Heart left ventricle (tissue), 16 donors: Measurements from ENCODE around the gene DSCAML1. TPM values are rescaled to one million over a fixed set of nuclear protein-coding genes. Genes with fewer than 3 reads are reported as not detected.

ENCODE experiments used
- ATAC-seq, 4 donors: fragments of 200-7000 bp; cut with Tn5 transposase; one replicate each; pipeline ENCODE4 v1.9.1; 2020 to 2022; ENCODE audit warnings: moderate library complexity in 4 of 4, mild to moderate bottlenecking in 3 of 4, moderate number of reproducible peaks in 1 of 4
- DNase-seq, 5 donors: peaks; one replicate each; pipeline ENCODE4 v3.0.0-alpha.2; 2020
- H3K27ac ChIP-seq, 12 donors: fragments of 200-600 bp; sonication (generic) in 4 of 12; one replicate each; pipeline versions ENCODE4 v1.5.0 to v1.8.0; 2016 to 2022; ENCODE audit warnings: mild to moderate bottlenecking in 2 of 12
- H3K27me3 ChIP-seq, 9 donors: fragments of 200-600 bp; sonication (generic) in 2 of 9; one replicate each; pipeline versions ENCODE4 v1.5.1 to v1.8.0; 2016 to 2022; ENCODE audit warnings: mild to moderate bottlenecking in 3 of 9
- H3K36me3 ChIP-seq, 9 donors: fragments of 200-600 bp; sonication (generic) in 2 of 9; one replicate each; pipeline versions ENCODE4 v1.5.0 to v1.8.0; 2018 to 2022; ENCODE audit warnings: mild to moderate bottlenecking in 2 of 9
- H3K4me1 ChIP-seq, 12 donors: fragments of 200-600 bp; sonication (generic) in 4 of 12; one replicate each; pipeline versions ENCODE4 v1.5.0 to v1.8.0; 2016 to 2022; ENCODE audit warnings: mild to moderate bottlenecking in 3 of 12
- H3K4me3 ChIP-seq, 12 donors: fragments of 200-600 bp; sonication (generic) in 4 of 12; one replicate each; pipeline versions ENCODE4 v1.5.0 to v1.8.0; 2017 to 2022; ENCODE audit warnings: mild to moderate bottlenecking in 9 of 12, moderate library complexity in 4 of 12
- H3K9me3 ChIP-seq, 12 donors: fragments of 200-600 bp; sonication (generic) in 4 of 12; one replicate each; pipeline versions ENCODE4 v1.5.0 to v1.8.0; 2016 to 2022; ENCODE audit warnings: mild to moderate bottlenecking in 1 of 12
- POLR2A ChIP-seq, 2 donors: fragments of 450-650 bp; IDR thresholded peaks; one replicate each; pipeline ENCODE4 v1.6.1; 2017; ENCODE audit warnings: antibody characterized with exemption in 2 of 2, mild to moderate bottlenecking in 2 of 2, moderate library complexity in 2 of 2
- WGBS, 4 donors: extraction: QIAGEN DNeasy Blood & Tissue Kit in 2 of 4; methylation state at CpG; one replicate each; pipeline versions ENCODE4 v1.1.5 to v1.1.7; 2013 to 2018; 5-methylcytosine and 5-hydroxymethylcytosine counted together
- intact Hi-C, 10 donors: fragments of 100-400 bp; cut with DNase I; formaldehyde crosslinking; loops; one replicate each; pipeline versions ENCODE4 v1.11.1 to v1.14.2; 2022
- polyA plus RNA-seq, 2 donors: library from polyadenylated mRNA; stranded (reverse); fragments of 200-250 nt; gene quantifications; one replicate each; pipeline ENCODE4 v1.2.3, GENCODE V29; 2013
- total RNA-seq, 9 donors: library from RNA; depleted of rRNA in 2 of 9; stranded (reverse); fragments of >200 nt in 2 of 9; fragmentation: NEBNext Ultra II Directional in 3 of 9; extraction: Animal tissue kit (Norgen Biotek cat#: 25700) in 3 of 9; gene quantifications; one replicate each; pipeline versions ENCODE4 v1.1.0 to v1.2.4, GENCODE V29; 2016 to 2023
- TF ChIP-seq, protein P1 (sequence below), 12 donors: fragments of 200-600 bp; sonication (generic) in 4 of 12; IDR thresholded peaks; one replicate each; pipeline versions ENCODE4 v1.5.0 to v1.8.0; 2018 to 2022; ENCODE audit warnings: antibody characterized with exemption in 12 of 12, mild to moderate bottlenecking in 5 of 12
- donor health status: ischemic (EF 13 %, LVEDD 7.1; RV severe dilation, severe dysfunction).
- donor health status: healthy with polysubstance abuse.
- donor health status: DM: no; HTN: yes; CAD: no.
- donor health status: DM: no; HTN: no; CAD: no.
- donor health status: ischemic (EF 25% LVEDD 6.9; RV normal size, moderate dysfunction).
- donor health status: ischemic (EF 25% LVEDD 5.7; RV mildly dilated, moderate dysfunction).
- donor health status: healthy.
- donor health status: DM: yes; HTN: yes; CAD: no.
- donor health status: ischemic (EF 35%, LVEDD 5.7; RV mildly dilated, moderate dysfunction).
- donor health status: nonischemic (EF 11% LVEDD 7.7; RV severe dilation, severe dysfunction).
- donor health status: DM: yes; HTN: yes; CAD: no.
- donor health status: PGD.
- donor health status: ischemic (EF 29% LVEDD 5.4; RV normal size, mild dysfunction).
- donor health status: nonischemic (EF 23%, LVEDD 6.1; RV moderate dilation, normal function).

The DSCAML1 gene
- total and polyA plus RNA-seq, 11 donors: 0.05 to 1.7 (median 0.76) TPM

DNA sequence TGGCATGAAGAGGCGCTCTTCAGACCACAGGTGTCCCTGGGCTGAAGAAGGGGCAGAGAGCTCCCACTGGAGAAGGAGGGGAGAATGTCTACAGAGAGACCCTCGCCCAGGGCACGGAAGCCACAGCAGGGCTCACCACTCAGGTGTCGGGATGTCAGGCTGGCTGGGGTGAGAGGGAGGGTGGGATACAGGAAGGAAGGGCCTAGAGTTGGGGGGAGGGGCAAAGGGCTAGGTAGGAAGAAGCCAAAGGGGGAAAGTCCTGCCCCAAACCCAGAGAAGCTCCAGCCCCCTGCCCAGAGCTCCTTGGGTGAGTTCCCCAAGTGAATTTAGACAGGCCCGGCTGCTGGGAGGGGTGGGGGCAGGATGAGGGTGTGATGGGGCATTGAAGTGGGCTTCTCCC, 237.3 kb downstream of the DSCAML1 start:
- no peak overlapping the region for H3K27ac ChIP-seq
- TF ChIP-seq, protein P1, sequence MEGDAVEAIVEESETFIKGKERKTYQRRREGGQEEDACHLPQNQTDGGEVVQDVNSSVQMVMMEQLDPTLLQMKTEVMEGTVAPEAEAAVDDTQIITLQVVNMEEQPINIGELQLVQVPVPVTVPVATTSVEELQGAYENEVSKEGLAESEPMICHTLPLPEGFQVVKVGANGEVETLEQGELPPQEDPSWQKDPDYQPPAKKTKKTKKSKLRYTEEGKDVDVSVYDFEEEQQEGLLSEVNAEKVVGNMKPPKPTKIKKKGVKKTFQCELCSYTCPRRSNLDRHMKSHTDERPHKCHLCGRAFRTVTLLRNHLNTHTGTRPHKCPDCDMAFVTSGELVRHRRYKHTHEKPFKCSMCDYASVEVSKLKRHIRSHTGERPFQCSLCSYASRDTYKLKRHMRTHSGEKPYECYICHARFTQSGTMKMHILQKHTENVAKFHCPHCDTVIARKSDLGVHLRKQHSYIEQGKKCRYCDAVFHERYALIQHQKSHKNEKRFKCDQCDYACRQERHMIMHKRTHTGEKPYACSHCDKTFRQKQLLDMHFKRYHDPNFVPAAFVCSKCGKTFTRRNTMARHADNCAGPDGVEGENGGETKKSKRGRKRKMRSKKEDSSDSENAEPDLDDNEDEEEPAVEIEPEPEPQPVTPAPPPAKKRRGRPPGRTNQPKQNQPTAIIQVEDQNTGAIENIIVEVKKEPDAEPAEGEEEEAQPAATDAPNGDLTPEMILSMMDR (IDR thresholded peaks at IDR 0.05): no peak
- TF ChIP-seq POLR2A (IDR thresholded peaks at IDR 0.05): no peak
- intact Hi-C loops: no loop called here

DNA sequence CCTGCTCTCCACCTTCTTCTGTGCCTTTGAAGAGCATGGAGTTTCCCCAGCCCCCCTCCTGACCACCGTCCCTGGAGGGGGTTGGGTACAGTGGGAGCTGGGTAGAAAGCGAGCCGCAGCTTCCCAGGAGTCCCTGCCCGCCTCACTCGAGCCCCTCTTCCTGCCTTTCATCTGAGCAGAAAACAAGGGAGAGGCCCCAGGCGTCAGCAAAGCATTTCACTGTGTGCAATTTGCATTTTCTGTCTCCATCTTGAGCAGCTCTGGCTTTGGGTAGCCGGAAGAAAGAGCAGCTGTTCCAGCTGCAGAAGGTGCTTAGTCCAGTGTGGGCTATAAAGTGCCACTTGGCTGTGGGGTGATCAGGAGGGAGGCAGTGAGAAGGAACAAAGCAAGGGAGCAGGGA, 239.7 kb downstream of the DSCAML1 start:
- Histone ChIP-seq H3K27ac (no peak overlapping the region), H3K4me3 (no peak overlapping the region), H3K4me1 (no peaks in the 10 kb centered on the region), H3K27me3 (no peaks in the 10 kb centered on the region), H3K36me3 (no peaks in the 10 kb centered on the region), H3K9me3 (no peaks in the 10 kb centered on the region)
- intact Hi-C loops: no loop called here
- 60 to 74% (median 72%) methylated on average over 7 of the region's 7 CpGs for WGBS, 4 donors
- ATAC-seq (no peak), DNase-seq (no peak)
- TF ChIP-seq, protein P1 (IDR thresholded peaks at IDR 0.05): no peak
- TF ChIP-seq POLR2A (IDR thresholded peaks at IDR 0.05): no peak

More for the DNA sequence above, 237.3 kb downstream of the DSCAML1 start:
- no peaks in the 10 kb centered on the region for H3K4me1 ChIP-seq
- 72 to 88% (median 80%) methylated on average over 5 of the region's 5 CpGs for WGBS, 4 donors
- ATAC-seq (no peak), DNase-seq (peak in 1 of 5 donors; percentile 27)
- no peaks in the 10 kb centered on the region for H3K36me3 ChIP-seq
- H3K9me3 ChIP-seq: no peaks in the 10 kb centered on the region
- no peak overlapping the region for H3K4me3 ChIP-seq
- H3K27me3 ChIP-seq: no peaks in the 10 kb centered on the region

- TF ChIP-seq POLR2A (IDR thresholded peaks at IDR 0.05): no peak
- TF ChIP-seq, protein P1 (IDR thresholded peaks at IDR 0.05): no peak
- no peaks in the 10 kb centered on the region for H3K9me3 ChIP-seq
- intact Hi-C loops: no loop called here
- no peaks in the 10 kb centered on the region for H3K36me3 ChIP-seq
- H3K27me3 ChIP-seq: no peaks in the 10 kb centered on the region
- DNase-seq: peak in 1 of 5 donors; percentile 17
- WGBS, 4 donors: 86 to 93% (median 93%) methylated on average over 7 of the region's 7 CpGs
- no peaks in the 10 kb centered on the region for H3K4me1 ChIP-seq
- no peak overlapping the region for H3K27ac ChIP-seq
- H3K4me3 ChIP-seq: no peak overlapping the region
- ATAC-seq: no peak
Measured at GRCh38 chr11:117554601-117555333, 242.2 kb downstream of the DSCAML1 start.

DNA sequence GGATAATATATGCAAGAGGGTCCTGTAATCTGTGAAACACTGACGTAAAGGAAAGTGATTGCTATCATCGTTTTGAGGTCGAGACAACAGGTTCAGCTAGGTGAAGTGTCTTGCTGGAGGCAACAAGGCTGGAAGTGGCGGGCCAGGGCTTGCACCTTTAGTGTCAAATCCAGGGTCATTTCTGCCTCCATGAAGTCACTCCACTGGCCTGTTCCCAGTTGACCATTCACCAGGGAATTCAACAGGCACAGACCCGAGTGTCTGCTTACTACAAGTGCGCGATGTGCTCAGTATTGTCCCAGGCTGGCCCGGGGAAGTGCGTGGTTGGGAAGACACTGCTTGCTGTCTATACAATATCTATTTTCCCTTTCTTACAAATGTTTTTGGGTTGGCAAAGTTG, 244.4 kb downstream of the DSCAML1 start:
- ATAC-seq (no peak), DNase-seq (peak in 1 of 5 donors; percentile 20)
- Histone ChIP-seq H3K4me1 (no peaks in the 10 kb centered on the region), H3K36me3 (no peaks in the 10 kb centered on the region), H3K4me3 (no peak overlapping the region), H3K27ac (no peak overlapping the region), H3K9me3 (no peaks in the 10 kb centered on the region), H3K27me3 (no peaks in the 10 kb centered on the region)
- WGBS, 4 donors: 86 to 91% (median 87%) methylated on average over 9 of the region's 9 CpGs
- intact Hi-C loops: no loop called here
- TF ChIP-seq POLR2A (IDR thresholded peaks at IDR 0.05): no peak
- TF ChIP-seq, protein P1 (IDR thresholded peaks at IDR 0.05): no peak
